Colonic mucosa (tissue), 4 donors: ENCODE results near the gene PLEKHG2. TPM values are rescaled to one million over a fixed set of nuclear protein-coding genes. Genes with fewer than 3 reads are reported as not detected.

Experiments
- DNase-seq: peaks from one replicate; pipeline ENCODE4 v3.0.0-alpha.2; 2020
- H3K27ac ChIP-seq: fragments of 200-600 bp; one replicate; pipeline ENCODE4 v1.8.0; 2021
- H3K27me3 ChIP-seq: fragments of 200-600 bp; one replicate; pipeline ENCODE4 v1.8.0; 2021
- H3K36me3 ChIP-seq: fragments of 200-600 bp; one replicate; pipeline ENCODE4 v1.8.0; 2021
- H3K4me1 ChIP-seq: fragments of 200-600 bp; one replicate; pipeline ENCODE4 v1.8.0; 2021; ENCODE audit warnings: mild to moderate bottlenecking
- H3K4me3 ChIP-seq: fragments of 200-600 bp; one replicate; pipeline ENCODE4 v1.8.0; 2021
- H3K9ac ChIP-seq, 2 donors: one replicate each; pipeline ENCODE4 v1.7.0; 2013; ENCODE audit warnings: control low read depth in 2 of 2, low read depth in 2 of 2, low read length in 2 of 2
- H3K9me3 ChIP-seq: fragments of 200-600 bp; one replicate; pipeline ENCODE4 v1.8.0; 2021
- intact Hi-C: fragments of 100-400 bp; cut with DNase I; formaldehyde crosslinking; loops from one replicate; pipeline ENCODE4 v1.14.1; 2022
- total RNA-seq, 2 donors: library from RNA; stranded (reverse); fragmentation: NEBNext Ultra II Directional in 1 of 2; extraction: Animal tissue kit (Norgen Biotek cat#: 25700) in 1 of 2; gene quantifications; one replicate each; pipeline ENCODE4 v1.2.1, GENCODE V29; 2021
- TF ChIP-seq, protein P1 (sequence below): fragments of 200-600 bp; IDR thresholded peaks from one replicate; pipeline ENCODE4 v1.8.0; 2022; ENCODE audit warnings: antibody characterized with exemption, mild to moderate bottlenecking
- donor health status: healthy.
- donor health status: DM: no; HTN: no; CAD: no.
- donor health status: DM: no; HTN: no; CAD: no.

Gene PLEKHG2
- total RNA-seq, 2 donors from 2014 or later: 8.0 to 10.4 TPM

DNA sequence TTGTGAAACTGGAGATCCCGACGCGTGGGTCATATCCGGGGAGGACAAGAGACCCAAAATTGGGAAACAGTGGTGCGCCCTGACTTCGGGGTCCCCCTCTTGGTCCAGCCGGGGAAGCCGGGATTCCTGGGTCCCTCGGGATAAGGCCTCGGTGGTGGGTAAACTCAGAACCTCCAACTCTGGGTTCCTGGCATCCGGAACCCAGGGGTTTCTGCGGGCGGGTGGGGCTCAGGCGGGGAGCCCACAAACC lies 5.1 kb upstream of the PLEKHG2 start:
- TF ChIP-seq, protein P1, sequence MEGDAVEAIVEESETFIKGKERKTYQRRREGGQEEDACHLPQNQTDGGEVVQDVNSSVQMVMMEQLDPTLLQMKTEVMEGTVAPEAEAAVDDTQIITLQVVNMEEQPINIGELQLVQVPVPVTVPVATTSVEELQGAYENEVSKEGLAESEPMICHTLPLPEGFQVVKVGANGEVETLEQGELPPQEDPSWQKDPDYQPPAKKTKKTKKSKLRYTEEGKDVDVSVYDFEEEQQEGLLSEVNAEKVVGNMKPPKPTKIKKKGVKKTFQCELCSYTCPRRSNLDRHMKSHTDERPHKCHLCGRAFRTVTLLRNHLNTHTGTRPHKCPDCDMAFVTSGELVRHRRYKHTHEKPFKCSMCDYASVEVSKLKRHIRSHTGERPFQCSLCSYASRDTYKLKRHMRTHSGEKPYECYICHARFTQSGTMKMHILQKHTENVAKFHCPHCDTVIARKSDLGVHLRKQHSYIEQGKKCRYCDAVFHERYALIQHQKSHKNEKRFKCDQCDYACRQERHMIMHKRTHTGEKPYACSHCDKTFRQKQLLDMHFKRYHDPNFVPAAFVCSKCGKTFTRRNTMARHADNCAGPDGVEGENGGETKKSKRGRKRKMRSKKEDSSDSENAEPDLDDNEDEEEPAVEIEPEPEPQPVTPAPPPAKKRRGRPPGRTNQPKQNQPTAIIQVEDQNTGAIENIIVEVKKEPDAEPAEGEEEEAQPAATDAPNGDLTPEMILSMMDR: no peak
- Histone ChIP-seq H3K9me3 (no peaks in the 10 kb centered on the region), H3K4me1 (peaks cover 13% of the 10 kb centered on the region), H3K27me3 (no peaks in the 10 kb centered on the region), H3K9ac (peak overlapping the region; percentile 98 to 100), H3K4me3 (peak overlapping the region; percentile 96), H3K27ac (peak overlapping the region; percentile 100), H3K36me3 (peaks cover 10% of the 10 kb centered on the region)
- intact Hi-C loops: no loop called here
- peak; percentile 83 for DNase-seq

DNA sequence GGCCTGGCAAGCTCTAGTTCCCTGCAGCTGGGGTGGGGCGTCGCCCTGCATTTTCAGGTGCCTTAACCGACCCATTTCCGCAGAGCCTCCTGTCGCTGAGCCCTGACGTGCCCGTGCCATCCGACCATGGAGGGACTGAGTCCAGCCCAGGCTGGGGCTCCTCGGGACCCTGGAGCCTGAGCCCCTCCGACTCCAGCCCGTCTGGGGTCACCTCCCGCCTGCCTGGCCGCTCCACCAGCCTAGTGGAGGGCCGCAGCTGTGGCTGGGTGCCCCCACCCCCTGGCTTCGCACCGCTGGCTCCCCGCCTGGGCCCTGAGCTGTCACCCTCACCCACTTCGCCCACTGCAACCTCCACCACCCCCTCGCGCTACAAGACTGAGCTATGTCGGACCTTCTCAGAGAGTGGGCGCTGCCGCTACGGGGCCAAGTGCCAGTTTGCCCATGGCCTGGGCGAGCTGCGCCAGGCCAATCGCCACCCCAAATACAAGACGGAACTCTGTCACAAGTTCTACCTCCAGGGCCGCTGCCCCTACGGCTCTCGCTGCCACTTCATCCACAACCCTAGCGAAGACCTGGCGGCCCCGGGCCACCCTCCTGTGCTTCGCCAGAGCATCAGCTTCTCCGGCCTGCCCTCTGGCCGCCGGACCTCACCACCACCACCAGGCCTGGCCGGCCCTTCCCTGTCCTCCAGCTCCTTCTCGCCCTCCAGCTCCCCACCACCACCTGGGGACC lies 4.6 kb upstream of the PLEKHG2 start:
- no peaks in the 10 kb centered on the region for H3K9me3 ChIP-seq
- H3K9ac ChIP-seq: peak overlapping the region; percentile 98 to 100
- peaks cover 10% of the 10 kb centered on the region for H3K36me3 ChIP-seq
- H3K27me3 ChIP-seq: peaks cover 2% of the 10 kb centered on the region
- peak overlapping the region; percentile 100 for H3K27ac ChIP-seq
- H3K4me3 ChIP-seq: peak overlapping the region; percentile 96
- peaks cover 13% of the 10 kb centered on the region for H3K4me1 ChIP-seq
- TF ChIP-seq, protein P1: no peak
- peak; percentile 54 for DNase-seq
- intact Hi-C loops: no loop called here

DNA sequence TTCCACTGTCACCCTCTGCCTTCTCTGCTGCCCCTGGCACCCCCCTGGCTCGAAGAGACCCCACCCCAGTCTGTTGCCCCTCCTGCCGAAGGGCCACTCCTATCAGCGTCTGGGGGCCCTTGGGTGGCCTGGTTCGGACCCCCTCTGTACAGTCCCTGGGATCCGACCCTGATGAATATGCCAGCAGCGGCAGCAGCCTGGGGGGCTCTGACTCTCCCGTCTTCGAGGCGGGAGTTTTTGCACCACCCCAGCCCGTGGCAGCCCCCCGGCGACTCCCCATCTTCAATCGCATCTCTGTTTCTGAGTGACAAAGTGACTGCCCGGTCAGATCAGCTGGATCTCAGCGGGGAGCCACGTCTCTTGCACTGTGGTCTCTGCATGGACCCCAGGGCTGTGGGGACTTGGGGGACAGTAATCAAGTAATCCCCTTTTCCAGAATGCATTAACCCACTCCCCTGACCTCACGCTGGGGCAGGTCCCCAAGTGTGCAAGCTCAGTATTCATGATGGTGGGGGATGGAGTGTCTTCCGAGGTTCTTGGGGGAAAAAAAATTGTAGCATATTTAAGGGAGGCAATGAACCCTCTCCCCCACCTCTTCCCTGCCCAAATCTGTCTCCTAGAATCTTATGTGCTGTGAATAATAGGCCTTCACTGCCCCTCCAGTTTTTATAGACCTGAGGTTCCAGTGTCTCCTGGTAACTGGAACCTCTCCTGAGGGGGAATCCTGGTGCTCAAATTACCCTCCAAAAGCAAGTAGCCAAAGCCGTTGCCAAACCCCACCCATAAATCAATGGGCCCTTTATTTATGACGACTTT lies 3.9 kb upstream of the PLEKHG2 start:
- Histone ChIP-seq H3K27ac (peak overlapping the region; percentile 100), H3K4me3 (peak overlapping the region; percentile 96), H3K4me1 (peaks cover 13% of the 10 kb centered on the region), H3K9ac (peak overlapping the region; percentile 98 to 100), H3K36me3 (peaks cover 10% of the 10 kb centered on the region), H3K27me3 (peaks cover 10% of the 10 kb centered on the region), H3K9me3 (no peaks in the 10 kb centered on the region)
- DNase-seq: peak; percentile 57
- TF ChIP-seq, protein P1: no peak
- intact Hi-C loops: no loop called here

DNA sequence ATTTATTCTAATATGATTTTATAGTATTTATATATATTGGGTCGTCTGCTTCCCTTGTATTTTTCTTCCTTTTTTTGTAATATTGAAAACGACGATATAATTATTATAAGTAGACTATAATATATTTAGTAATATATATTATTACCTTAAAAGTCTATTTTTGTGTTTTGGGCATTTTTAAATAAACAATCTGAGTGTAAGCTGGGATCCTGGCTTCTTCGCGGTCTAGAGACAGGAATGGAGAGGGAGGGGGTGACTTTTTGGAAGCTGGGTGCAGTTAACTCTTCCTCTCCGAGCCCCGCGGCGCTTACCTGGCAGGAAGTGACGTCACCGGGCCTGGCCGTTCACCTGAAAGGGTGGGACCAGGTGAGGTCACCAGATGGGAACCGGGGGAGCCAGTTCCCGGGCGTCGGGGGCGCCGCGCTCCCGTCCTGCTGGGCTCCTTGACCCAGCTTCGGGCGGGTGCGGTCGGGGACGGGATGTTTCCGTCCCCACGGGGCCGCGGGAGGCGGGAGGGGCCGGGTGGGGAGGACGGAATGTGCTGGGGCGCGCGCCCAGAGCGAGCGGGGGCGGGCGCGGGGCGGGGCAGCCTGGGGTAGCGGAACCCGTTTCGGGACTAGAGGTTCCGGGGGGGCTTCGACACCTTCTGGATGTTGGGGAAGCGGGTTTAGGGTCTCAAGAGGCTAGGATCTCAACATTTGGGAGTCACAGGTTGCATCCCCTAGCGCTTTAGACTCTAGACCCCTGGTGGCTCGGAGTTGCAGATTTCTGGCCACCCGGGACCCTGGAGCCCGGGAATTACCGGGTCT lies 3.1 kb upstream of the PLEKHG2 start:
- Histone ChIP-seq H3K4me3 (peak overlapping the region; percentile 96), H3K36me3 (peaks cover 10% of the 10 kb centered on the region), H3K27me3 (peaks cover 15% of the 10 kb centered on the region), H3K9me3 (no peaks in the 10 kb centered on the region), H3K9ac (peak overlapping the region; percentile 98 to 100), H3K4me1 (peaks cover 13% of the 10 kb centered on the region), H3K27ac (peak overlapping the region; percentile 100)
- intact Hi-C loops: no loop called here
- TF ChIP-seq, protein P1: no peak
- DNase-seq: peak; percentile 97
